BE2C (cell line): ENCODE measurements around the gene APLP2.

Experiments
- DNase-seq: peaks from one replicate; pipeline ENCODE4 v3.0.0-alpha.2; 2020
- H3K27me3 ChIP-seq: fragments of 250-450 bp; sonication (Bioruptor Pico); 2 replicates; pipeline ENCODE4 v1.5.1; 2020; ENCODE audit warnings: mild to moderate bottlenecking
- H3K36me3 ChIP-seq: fragments of 250-450 bp; sonication (Bioruptor Pico); 2 replicates; pipeline ENCODE4 v1.5.1; 2020; ENCODE audit warnings: mild to moderate bottlenecking
- H3K4me1 ChIP-seq: fragments of 250-450 bp; sonication (Bioruptor Pico); 2 replicates; pipeline ENCODE4 v1.5.1; 2020
- H3K4me3 ChIP-seq: 2 replicates; pipeline ENCODE4 v1.5.1; 2011; ENCODE audit warnings: low read depth, low read length
- H3K9me3 ChIP-seq: fragments of 250-450 bp; sonication (Bioruptor Pico); 2 replicates; pipeline ENCODE4 v1.5.1; 2020
- CTCF ChIP-seq: IDR thresholded peaks from 2 replicates; pipeline ENCODE4 v1.5.1; 2012; ENCODE audit warnings: mild to moderate bottlenecking, low read depth, low read length

Gene APLP2

GRCh38 chr11:130178441-130179339, 109.0 kb downstream of the APLP2 start:
- H3K27me3 ChIP-seq = no peaks in the 10 kb centered on the region
- no peaks in the 10 kb centered on the region for H3K4me1 ChIP-seq
- no peaks in the 10 kb centered on the region for H3K9me3 ChIP-seq
- H3K4me3 ChIP-seq = no peak overlapping the region
- DNase-seq = no peak
- H3K36me3 ChIP-seq = no peaks in the 10 kb centered on the region
- TF ChIP-seq CTCF = no peak

- no peak for DNase-seq
- no peaks in the 10 kb centered on the region for H3K27me3 ChIP-seq
- H3K4me1 ChIP-seq = no peaks in the 10 kb centered on the region
These were observed 110.0 kb downstream of the APLP2 start for GRCh38 chr11:130179396-130180306.

GRCh38 chr11:130180491-130180890, 110.8 kb downstream of the APLP2 start:
- DNase-seq = no peak
- Histone ChIP-seq H3K36me3 (no peaks in the 10 kb centered on the region), H3K27me3 (no peaks in the 10 kb centered on the region), H3K4me3 (no peak overlapping the region), H3K4me1 (no peaks in the 10 kb centered on the region), H3K9me3 (no peaks in the 10 kb centered on the region)
- no peak for TF ChIP-seq CTCF

More at GRCh38 chr11:130179396-130180306, 110.0 kb downstream of the APLP2 start:
- Histone ChIP-seq H3K4me3 (no peak overlapping the region), H3K9me3 (no peaks in the 10 kb centered on the region), H3K36me3 (no peaks in the 10 kb centered on the region)
- no peak for TF ChIP-seq CTCF

- H3K9me3 ChIP-seq = no peaks in the 10 kb centered on the region
- H3K36me3 ChIP-seq = no peaks in the 10 kb centered on the region
- TF ChIP-seq CTCF = no peak
- H3K4me3 ChIP-seq = no peak overlapping the region
- no peaks in the 10 kb centered on the region for H3K4me1 ChIP-seq
- H3K27me3 ChIP-seq = no peaks in the 10 kb centered on the region
- DNase-seq = no peak
These were observed 111.2 kb downstream of the APLP2 start for GRCh38 chr11:130180896-130181294.

- Histone ChIP-seq H3K9me3 (no peaks in the 10 kb centered on the region), H3K4me3 (no peak overlapping the region), H3K4me1 (no peaks in the 10 kb centered on the region), H3K36me3 (no peaks in the 10 kb centered on the region), H3K27me3 (no peaks in the 10 kb centered on the region)
- TF ChIP-seq CTCF = no peak
- no peak for DNase-seq
These were observed 111.9 kb downstream of the APLP2 start for GRCh38 chr11:130181295-130182272.
